ENCODE measurements around the gene NUS1.
"Not testable (repeated sequence)": the region's sequence is repeated elsewhere in the genome, so short reads cannot be mapped to it uniquely, and the experiment has no call there.

NUS1 gene

GRCh38 chr6:117674991-117675657 lies at the start of gene NUS1:
Gene NUS1, plus strand, starts transcription at chr6:117675469. Its CDS starts 202 bp downstream, at chr6:117675671.
- peak within 1 kb of the TSS; percentile 68 for H3K4me3 ChIP-seq (replicated peaks; ENCODE audit: low read depth, low read length)
- TF ChIP-seq CTCF (IDR thresholded peaks at IDR 0.05; ENCODE audit: low read length, missing control alignments): peak; percentile 70
- peak; percentile 98 for DNase-seq (ENCODE audit: low read depth)

GRCh38 chr6:117627533-117627932 lies 47.7 kb upstream of the NUS1 start:
- no peak overlapping the region for H3K4me3 ChIP-seq (replicated peaks; ENCODE audit: low read depth, low read length)
- TF ChIP-seq CTCF (IDR thresholded peaks at IDR 0.05; ENCODE audit: low read length, missing control alignments): no peak
- no peak for DNase-seq (ENCODE audit: low read depth)

- TF ChIP-seq CTCF (IDR thresholded peaks at IDR 0.05; ENCODE audit: low read length, missing control alignments): no peak
- H3K4me3 ChIP-seq (replicated peaks; ENCODE audit: low read depth, low read length): no peak overlapping the region
- no peak for DNase-seq (ENCODE audit: low read depth)
Observed at GRCh38 chr6:117629119-117629660, 46.1 kb upstream of the NUS1 start.

GRCh38 chr6:117637770-117638169 lies 37.5 kb upstream of the NUS1 start:
- H3K4me3 ChIP-seq (replicated peaks; ENCODE audit: low read depth, low read length): no peak overlapping the region
- TF ChIP-seq CTCF (IDR thresholded peaks at IDR 0.05; ENCODE audit: low read length, missing control alignments): no peak
- DNase-seq (ENCODE audit: low read depth): no peak

GRCh38 chr6:117642976-117643375 lies 32.3 kb upstream of the NUS1 start:
- TF ChIP-seq CTCF (IDR thresholded peaks at IDR 0.05; ENCODE audit: low read length, missing control alignments): no peak
- H3K4me3 ChIP-seq (replicated peaks; ENCODE audit: low read depth, low read length): no peak overlapping the region
- no peak for DNase-seq (ENCODE audit: low read depth)

GRCh38 chr6:117651984-117652383 lies 23.3 kb upstream of the NUS1 start:
- not testable (repeated sequence) for H3K4me3 ChIP-seq (replicated peaks; ENCODE audit: low read depth, low read length); DNase-seq (ENCODE audit: low read depth)

GRCh38 chr6:117653949-117654348 lies 21.3 kb upstream of the NUS1 start:
- no peak overlapping the region for H3K4me3 ChIP-seq (replicated peaks; ENCODE audit: low read depth, low read length)
- TF ChIP-seq CTCF (IDR thresholded peaks at IDR 0.05; ENCODE audit: low read length, missing control alignments): no peak
- DNase-seq (ENCODE audit: low read depth): no peak

All from fibroblast of pulmonary artery (primary cell).